Cardiac fibroblast (primary cell): ENCODE measurements around the gene NUP210L.

Source experiments
- DNase-seq, 2 donors: peaks; one replicate each; pipeline versions ENCODE4 v3.0.0 to v3.0.0-alpha.2; 2010; ENCODE audit warnings: low read depth in 2 of 2
- H3K4me3 ChIP-seq, 2 donors: replicated peaks in 1 of 2; 1 replicate in 1 of 2; 2 replicates in 1 of 2; pipeline ENCODE4 v1.5.1; 2011; ENCODE audit warnings: low read depth in 2 of 2, low read length in 2 of 2, mild to moderate bottlenecking in 2 of 2, moderate library complexity in 1 of 2
- CTCF ChIP-seq: IDR thresholded peaks from one replicate; pipeline ENCODE4 v1.5.1; 2011; ENCODE audit warnings: low read depth, mild to moderate bottlenecking, low read length, inconsistent platforms

Gene NUP210L

GRCh38 chr1:153977250-153978240 lies 177.3 kb downstream of the NUP210L start, which contains the start of gene JTB:
Gene JTB, minus strand, starts transcription at chr1:153977674. Its CDS starts 422 bp downstream, at chr1:153977252.
- peak; percentile 82 for DNase-seq
- H3K4me3 ChIP-seq, result peak within 1 kb of the TSS; percentile 74 to 97
- TF ChIP-seq CTCF, result no peak

- peak overlapping the region; percentile 74 to 97 for H3K4me3 ChIP-seq
- TF ChIP-seq CTCF, result no peak
- no peak for DNase-seq
These were observed 178.0 kb downstream of the NUP210L start for GRCh38 chr1:153976819-153977249.

- DNase-seq, result no peak
- no peak for TF ChIP-seq CTCF
- no peak overlapping the region for H3K4me3 ChIP-seq
These were observed 181.3 kb downstream of the NUP210L start for GRCh38 chr1:153973525-153973924.

GRCh38 chr1:153973071-153973470 lies 181.8 kb downstream of the NUP210L start:
- H3K4me3 ChIP-seq, result no peak overlapping the region
- TF ChIP-seq CTCF, result no peak
- DNase-seq, result no peak

- DNase-seq, result no peak
- H3K4me3 ChIP-seq, result no peak overlapping the region
- no peak for TF ChIP-seq CTCF
These were observed 184.5 kb downstream of the NUP210L start for GRCh38 chr1:153970346-153970745.

- no peak for DNase-seq
- no peak overlapping the region for H3K4me3 ChIP-seq
- TF ChIP-seq CTCF, result no peak
These were observed 185.9 kb downstream of the NUP210L start for GRCh38 chr1:153968972-153969371.
